Endothelial cell of umbilical vein (primary cell): ENCODE data around the gene TRPM5.

ENCODE experiments used
- EZH2 ChIP-seq: IDR thresholded peaks from 2 replicates; pipeline ENCODE4 v1.6.1; 2012; ENCODE audit warnings: borderline replicate concordance, low read depth, mild to moderate bottlenecking, moderate library complexity, low read length, inconsistent platforms; ENCODE audit not compliant: severe bottlenecking
- FOS ChIP-seq: IDR thresholded peaks from 2 replicates; pipeline ENCODE4 v1.6.1; 2011; ENCODE audit warnings: mild to moderate bottlenecking, low read length, moderate library complexity, borderline replicate concordance; ENCODE audit not compliant: insufficient read depth
- GATA2 ChIP-seq: IDR thresholded peaks from 2 replicates; pipeline ENCODE4 v1.7.0; 2011; ENCODE audit warnings: low read depth, mild to moderate bottlenecking, moderate library complexity, mixed read lengths, low read length; ENCODE audit not compliant: insufficient read length, insufficient read depth
- JUN ChIP-seq: IDR thresholded peaks from 2 replicates; pipeline ENCODE4 v1.6.1; 2011; ENCODE audit warnings: borderline replicate concordance, low read depth; ENCODE audit not compliant: insufficient read length, insufficient read depth
- MYC ChIP-seq: IDR thresholded peaks from one replicate; pipeline ENCODE4 v1.6.1; 2011; ENCODE audit warnings: mild to moderate bottlenecking, low read depth, low read length
- POLR2A ChIP-seq: IDR thresholded peaks from 2 replicates; pipeline ENCODE4 v1.6.1; 2012; ENCODE audit warnings: low read depth, mild to moderate bottlenecking, control low read depth, low read length
- POLR2AphosphoS5 ChIP-seq: IDR thresholded peaks from 2 replicates; pipeline ENCODE4 v1.6.1; 2012; ENCODE audit warnings: low read depth, mild to moderate bottlenecking, control low read depth, low read length, moderate library complexity; ENCODE audit not compliant: insufficient read depth
- TF ChIP-seq, protein P1 (sequence below): IDR thresholded peaks from 2 replicates; pipeline ENCODE4 v1.6.1; 2011; ENCODE audit not compliant: insufficient read depth, insufficient read length
- TF ChIP-seq, protein P2 (sequence below), 2 donors: IDR thresholded peaks; 1 replicate in 1 of 2; 2 replicates in 1 of 2; pipeline ENCODE4 v1.5.1; 2011; ENCODE audit warnings: low read length in 2 of 2, mild to moderate bottlenecking in 2 of 2, moderate library complexity in 2 of 2, control low read depth in 1 of 2, inconsistent platforms in 1 of 2, low read depth in 1 of 2; ENCODE audit not compliant: insufficient read depth in 1 of 2; ENCODE audit errors: extremely low read depth in 1 of 2

DNA sequence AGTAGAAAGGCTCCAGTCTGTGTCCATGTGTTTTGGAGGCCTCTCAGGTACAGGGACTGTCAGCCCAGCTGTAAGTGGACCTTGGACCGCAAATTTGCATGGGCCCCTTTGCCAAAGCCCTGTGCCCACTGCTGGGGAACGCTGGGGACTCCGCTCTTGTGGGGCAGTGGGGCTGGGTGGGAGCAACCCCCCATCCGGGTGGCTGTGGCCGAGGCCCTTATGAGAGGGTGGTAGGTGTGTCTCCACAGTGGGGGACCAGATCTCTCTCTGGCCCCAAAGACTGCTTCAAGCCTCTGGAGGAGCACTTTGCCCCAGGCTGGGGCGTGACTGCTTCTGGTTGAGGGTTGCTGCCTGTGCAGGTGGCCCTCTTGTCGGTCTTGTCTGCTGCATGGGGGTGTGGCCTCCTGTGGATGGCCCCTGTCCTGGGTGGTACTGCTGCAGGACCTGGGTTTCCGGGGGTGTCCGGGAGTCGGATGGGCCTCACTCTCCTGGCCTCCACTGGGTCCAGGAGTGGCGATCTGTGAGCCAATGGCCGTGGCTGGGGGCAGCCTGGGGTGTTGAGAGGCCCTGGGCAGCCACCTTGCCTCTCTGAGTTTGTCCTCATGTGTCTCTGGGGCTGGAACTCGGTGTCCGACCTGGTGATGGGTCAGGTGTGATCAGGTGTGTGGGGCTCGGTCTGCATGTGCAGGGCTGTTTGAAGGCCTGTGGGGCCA, 16.4 kb upstream of the TRPM5 start:
- TF ChIP-seq, protein P1, sequence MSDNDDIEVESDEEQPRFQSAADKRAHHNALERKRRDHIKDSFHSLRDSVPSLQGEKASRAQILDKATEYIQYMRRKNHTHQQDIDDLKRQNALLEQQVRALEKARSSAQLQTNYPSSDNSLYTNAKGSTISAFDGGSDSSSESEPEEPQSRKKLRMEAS: no peak
- TF ChIP-seq, protein P2, sequence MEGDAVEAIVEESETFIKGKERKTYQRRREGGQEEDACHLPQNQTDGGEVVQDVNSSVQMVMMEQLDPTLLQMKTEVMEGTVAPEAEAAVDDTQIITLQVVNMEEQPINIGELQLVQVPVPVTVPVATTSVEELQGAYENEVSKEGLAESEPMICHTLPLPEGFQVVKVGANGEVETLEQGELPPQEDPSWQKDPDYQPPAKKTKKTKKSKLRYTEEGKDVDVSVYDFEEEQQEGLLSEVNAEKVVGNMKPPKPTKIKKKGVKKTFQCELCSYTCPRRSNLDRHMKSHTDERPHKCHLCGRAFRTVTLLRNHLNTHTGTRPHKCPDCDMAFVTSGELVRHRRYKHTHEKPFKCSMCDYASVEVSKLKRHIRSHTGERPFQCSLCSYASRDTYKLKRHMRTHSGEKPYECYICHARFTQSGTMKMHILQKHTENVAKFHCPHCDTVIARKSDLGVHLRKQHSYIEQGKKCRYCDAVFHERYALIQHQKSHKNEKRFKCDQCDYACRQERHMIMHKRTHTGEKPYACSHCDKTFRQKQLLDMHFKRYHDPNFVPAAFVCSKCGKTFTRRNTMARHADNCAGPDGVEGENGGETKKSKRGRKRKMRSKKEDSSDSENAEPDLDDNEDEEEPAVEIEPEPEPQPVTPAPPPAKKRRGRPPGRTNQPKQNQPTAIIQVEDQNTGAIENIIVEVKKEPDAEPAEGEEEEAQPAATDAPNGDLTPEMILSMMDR (IDR thresholded peaks at IDR 0.05; ENCODE audit: extremely low read depth in 1 of 2, insufficient read depth in 1 of 2, low read depth in 1 of 2, low read length in 2 of 2): no peak
- TF ChIP-seq POLR2A (no peak), POLR2AphosphoS5 (no peak), JUN (no peak), GATA2 (no peak), EZH2 (no peak), FOS (no peak), MYC (no peak)
